ENCODE measurements around the gene JMJD4.

- TF ChIP-seq, protein P1, sequence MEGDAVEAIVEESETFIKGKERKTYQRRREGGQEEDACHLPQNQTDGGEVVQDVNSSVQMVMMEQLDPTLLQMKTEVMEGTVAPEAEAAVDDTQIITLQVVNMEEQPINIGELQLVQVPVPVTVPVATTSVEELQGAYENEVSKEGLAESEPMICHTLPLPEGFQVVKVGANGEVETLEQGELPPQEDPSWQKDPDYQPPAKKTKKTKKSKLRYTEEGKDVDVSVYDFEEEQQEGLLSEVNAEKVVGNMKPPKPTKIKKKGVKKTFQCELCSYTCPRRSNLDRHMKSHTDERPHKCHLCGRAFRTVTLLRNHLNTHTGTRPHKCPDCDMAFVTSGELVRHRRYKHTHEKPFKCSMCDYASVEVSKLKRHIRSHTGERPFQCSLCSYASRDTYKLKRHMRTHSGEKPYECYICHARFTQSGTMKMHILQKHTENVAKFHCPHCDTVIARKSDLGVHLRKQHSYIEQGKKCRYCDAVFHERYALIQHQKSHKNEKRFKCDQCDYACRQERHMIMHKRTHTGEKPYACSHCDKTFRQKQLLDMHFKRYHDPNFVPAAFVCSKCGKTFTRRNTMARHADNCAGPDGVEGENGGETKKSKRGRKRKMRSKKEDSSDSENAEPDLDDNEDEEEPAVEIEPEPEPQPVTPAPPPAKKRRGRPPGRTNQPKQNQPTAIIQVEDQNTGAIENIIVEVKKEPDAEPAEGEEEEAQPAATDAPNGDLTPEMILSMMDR (IDR thresholded peaks at IDR 0.05; ENCODE audit: low read depth, low read length): no peak
- TF ChIP-seq EZH2phosphoT487 (IDR thresholded peaks at IDR 0.05; ENCODE audit: low read depth): no peak
Observed at GRCh38 chr1:227777646-227778045, 42.5 kb upstream of the JMJD4 start.

All from OCI-LY3 (cell line).